K562 (cell line): Measurements from ENCODE around the gene TOR1A. TPM values are rescaled to one million over a fixed set of nuclear protein-coding genes. Genes with fewer than 3 reads are reported as not detected.

Experiments
- DEAF1 ChIP-seq: fragments of 450-650 bp; formaldehyde crosslinking; IDR thresholded peaks from 2 replicates; pipeline ENCODE4 v1.4.0; 2020; ENCODE audit warnings: mild to moderate bottlenecking, moderate library complexity
- DIDO1 ChIP-seq: fragments of 450-650 bp; IDR thresholded peaks from 2 replicates; pipeline ENCODE4 v1.6.1; 2016; ENCODE audit warnings: low read depth, missing biosample characterization, missing genetic modification characterization
- KAT2B ChIP-seq: IDR thresholded peaks from one replicate; pipeline ENCODE4 v1.6.1; 2012; ENCODE audit warnings: low read depth, mild to moderate bottlenecking, control low read depth, inconsistent platforms, low read length, moderate library complexity
- KDM5B ChIP-seq: fragments of 200-600 bp; sonication (generic); IDR thresholded peaks from 2 replicates; pipeline ENCODE4 v1.6.1; 2012; ENCODE audit warnings: low read depth, mild to moderate bottlenecking, moderate library complexity, low read length, control low read depth, inconsistent platforms; ENCODE audit not compliant: insufficient replicate concordance
- MTA1 ChIP-seq: fragments of 450-650 bp; IDR thresholded peaks from 2 replicates; pipeline ENCODE4 v1.6.1; 2017; ENCODE audit warnings: borderline replicate concordance
- PKNOX1 ChIP-seq: fragments of 450-650 bp; IDR thresholded peaks from 2 replicates; pipeline ENCODE4 v1.6.1; 2016
- SAP30 ChIP-seq: fragments of 200-600 bp; sonication (generic); IDR thresholded peaks from 2 replicates; pipeline ENCODE4 v1.6.1; 2012; ENCODE audit warnings: borderline replicate concordance, low read depth, mild to moderate bottlenecking, moderate library complexity, low read length, control low read depth, inconsistent platforms; ENCODE audit not compliant: insufficient read depth, poor library complexity, severe bottlenecking
- SOX6 ChIP-seq: fragments of 450-650 bp; IDR thresholded peaks from 2 replicates; pipeline ENCODE4 v1.6.1; 2014; ENCODE audit warnings: mild to moderate bottlenecking
- TEAD2 ChIP-seq: fragments of 450-650 bp; IDR thresholded peaks from 2 replicates; pipeline ENCODE4 v1.6.1; 2016; ENCODE audit warnings: missing genetic modification characterization, control low read depth, missing compliant biosample characterization
- ZBTB9 ChIP-seq: fragments of 450-650 bp; formaldehyde crosslinking; IDR thresholded peaks from 2 replicates; pipeline ENCODE4 v1.4.0; 2020; ENCODE audit warnings: mild to moderate bottlenecking, moderate library complexity
- ZKSCAN8 ChIP-seq: fragments of 200-800 bp; sonication (Bioruptor generic); IDR thresholded peaks from 2 replicates; pipeline ENCODE4 v1.6.1; 2016; ENCODE audit warnings: missing genetic modification characterization, missing compliant biosample characterization
- ZNF318 ChIP-seq, 2 experiments: fragments of 450-650 bp; IDR thresholded peaks; 2 replicates each; pipeline ENCODE4 v1.6.1; 2016; ENCODE audit warnings: mild to moderate bottlenecking in 2 of 2, borderline replicate concordance in 1 of 2, low read depth in 1 of 2, moderate library complexity in 1 of 2
- ZNF431 ChIP-seq: sonication (generic); formaldehyde crosslinking; IDR thresholded peaks from 2 replicates; pipeline ENCODE4 v1.8.0; 2022; ENCODE audit warnings: mild to moderate bottlenecking, missing genetic modification reagents
- polyA plus RNA-seq, 8 experiments: library from polyadenylated mRNA; depleted of rRNA in 4 of 8; stranded (reverse) in 5 of 8; unstranded in 3 of 8; fragments of >200 nt; fragmentation: Nextera tagmentation in 2 of 8; fragmentation: Illumina TruSeq in 1 of 8; extraction: Ambion mirVana in 2 of 8; extraction: Trizol in 1 of 8; gene quantifications; 2 replicates each; pipeline versions ENCODE4 v1.2.1 to v1.2.3, GENCODE V29; 2011 to 2014; ENCODE audit warnings: inconsistent platforms in 1 of 8, missing spikeins in 1 of 8
- total RNA-seq, 7 experiments: library from RNA; depleted of rRNA in 6 of 7; stranded (reverse); fragments of >200 nt in 6 of 7; fragmentation: Illumina TruSeq in 2 of 7; extraction: Trizol in 2 of 7; gene quantifications; 2 replicates each; pipeline versions ENCODE4 v1.2.1 to v1.2.3, GENCODE V29; 2011 to 2021; ENCODE audit warnings: low replicate concordance in 1 of 7

The TOR1A gene
- total and polyA plus RNA-seq, 9 of the 15 experiments (the other 6 are each of a cell fraction or from before 2014, with no cell fraction given), result 4.5 to 85.8 (median 51.3) TPM

GRCh38 chr9:129776938-129777768, 46.8 kb downstream of the TOR1A start (continued):
- peak; percentile 56 for TF ChIP-seq DEAF1 (CRISPR knock-in tag)
- peak; percentile 12 for TF ChIP-seq SAP30
- TF ChIP-seq TEAD2, result no peak
- TF ChIP-seq ZNF431 (CRISPR knock-in tag), result 0 out of 2 replicates have a peak, but pooled peaks have one; percentile 31
- TF ChIP-seq SOX6, result peak; percentile 90
- peak; percentile 77; the same call in 1 of the 2 replicates for TF ChIP-seq ZKSCAN8 (CRISPR knock-in tag)
- TF ChIP-seq MTA1, result peak; percentile 96
- TF ChIP-seq KDM5B, result peak; percentile 72
- peak; percentile 86 for TF ChIP-seq ZBTB9
- TF ChIP-seq ZNF318 (IDR thresholded peaks at IDR 0.05; ENCODE audit: borderline replicate concordance in 1 of 2, low read depth in 1 of 2), result peak in 1 of 2 experiments; percentile 92; a peak in 2 of 4 replicates
- peak; percentile 70 for TF ChIP-seq PKNOX1
- peak; percentile 12; the same call in 1 of the 2 replicates for TF ChIP-seq DIDO1 (tag)
- no peak for TF ChIP-seq KAT2B
